Epithelial cell of proximal tubule (primary cell): Measurements from ENCODE around the gene ALDH3A2. TPM values are rescaled to one million over a fixed set of nuclear protein-coding genes. Genes with fewer than 3 reads are reported as not detected.
"Not testable (repeated sequence)": the region's sequence is repeated elsewhere in the genome, so short reads cannot be mapped to it uniquely, and the experiment has no call there.

Experiments
- DNase-seq: peaks from one replicate; pipeline ENCODE4 v3.0.0-alpha.2; 2011; ENCODE audit warnings: low read depth
- H3K4me3 ChIP-seq: 2 replicates; pipeline ENCODE4 v1.5.1; 2011; ENCODE audit warnings: low read depth, mild to moderate bottlenecking, low read length
- CTCF ChIP-seq: conservative IDR thresholded peaks from 2 replicates; pipeline ENCODE4 v1.5.1; 2012; ENCODE audit warnings: low read depth, mild to moderate bottlenecking, low read length
- total RNA-seq: library from RNA; depleted of rRNA; stranded (reverse); fragments of >200 nt; gene quantifications from 2 replicates; pipeline ENCODE4 v1.2.3, GENCODE V29; 2015

The ALDH3A2 gene
- total RNA-seq, 1 donor from 2014 or later = 30.9 TPM

GRCh38 chr17:19664821-19665181 lies 16.2 kb downstream of the ALDH3A2 start:
- DNase-seq = no peak
- no peak for TF ChIP-seq CTCF
- H3K4me3 ChIP-seq = no peak overlapping the region

- not testable (repeated sequence) for DNase-seq, H3K4me3 ChIP-seq
Measured at GRCh38 chr17:19669680-19670079, 21.1 kb downstream of the ALDH3A2 start.

DNA sequence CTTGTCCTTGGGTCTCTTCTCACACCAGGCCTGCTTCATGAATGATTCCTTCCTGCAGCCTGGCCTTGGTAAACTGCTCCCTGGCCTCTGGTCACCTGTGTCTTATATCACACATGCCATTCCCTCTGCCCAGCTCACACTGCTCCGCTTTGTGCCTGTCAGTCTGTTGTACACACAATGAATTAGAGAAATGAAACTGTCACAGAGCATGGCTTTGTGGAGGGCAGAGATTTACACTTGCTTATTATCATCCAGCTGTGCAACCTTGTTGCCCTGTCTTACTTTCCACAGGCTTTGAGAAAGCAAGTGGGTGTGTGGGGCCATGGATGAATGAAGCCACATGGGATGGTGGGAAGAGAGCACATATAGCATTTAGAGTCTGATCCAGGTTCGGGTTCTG lies 22.4 kb downstream of the ALDH3A2 start:
- TF ChIP-seq CTCF = no peak

DNA sequence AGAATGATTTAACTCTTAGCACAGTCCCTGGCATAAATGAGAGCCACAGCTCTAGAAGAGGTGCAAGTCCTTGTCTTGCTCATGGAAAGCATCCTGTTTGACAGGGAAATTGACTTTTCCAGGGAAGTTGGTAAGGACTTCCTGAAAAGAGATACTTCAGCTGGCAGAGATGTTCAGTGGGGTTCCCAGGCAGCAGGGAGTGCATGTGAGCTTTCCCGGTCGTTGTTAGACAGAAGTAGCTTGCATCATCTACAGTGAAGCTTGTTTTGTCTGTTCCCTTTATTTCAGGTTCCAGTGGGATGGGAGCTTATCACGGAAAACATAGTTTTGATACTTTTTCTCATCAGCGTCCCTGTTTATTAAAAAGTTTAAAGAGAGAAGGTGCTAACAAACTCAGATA lies 22.9 kb downstream of the ALDH3A2 start:
- H3K4me3 ChIP-seq = no peak overlapping the region
- no peak for TF ChIP-seq CTCF
- DNase-seq = no peak

More for the DNA sequence above, 22.4 kb downstream of the ALDH3A2 start:
- no peak for DNase-seq
- no peak overlapping the region for H3K4me3 ChIP-seq

GRCh38 chr17:19672009-19672750 lies 23.6 kb downstream of the ALDH3A2 start:
- TF ChIP-seq CTCF = peak; percentile 33
- no peak for DNase-seq
- no peak overlapping the region for H3K4me3 ChIP-seq

- no peak overlapping the region for H3K4me3 ChIP-seq
- DNase-seq = no peak
- TF ChIP-seq CTCF = no peak
Measured at GRCh38 chr17:19673623-19674022, 25.1 kb downstream of the ALDH3A2 start.

DNA sequence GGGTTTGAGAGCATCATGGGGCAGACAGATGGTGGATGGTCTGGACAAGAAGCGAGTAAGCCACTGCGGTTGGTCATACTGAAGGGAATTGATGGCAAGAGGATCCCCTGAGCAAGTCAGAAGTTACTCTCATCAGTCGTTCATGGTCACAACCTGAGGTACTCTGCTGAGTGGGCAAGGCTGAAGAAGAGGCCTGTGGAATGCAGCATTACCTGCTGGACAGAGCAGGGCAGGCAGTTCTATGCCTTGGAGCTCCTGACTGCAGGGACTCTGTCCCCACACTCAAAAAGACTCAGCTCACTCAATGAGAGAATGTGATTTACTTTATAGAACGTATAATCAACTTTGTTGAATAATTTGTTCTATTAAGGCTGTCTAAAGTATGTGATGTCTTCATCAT lies 28.3 kb downstream of the ALDH3A2 start:
- no peak for DNase-seq
- TF ChIP-seq CTCF = no peak

More for the DNA sequence above, 28.3 kb downstream of the ALDH3A2 start:
- H3K4me3 ChIP-seq = no peak overlapping the region
